Measurements from ENCODE around the gene NRBF2.

Gene NRBF2

DNA sequence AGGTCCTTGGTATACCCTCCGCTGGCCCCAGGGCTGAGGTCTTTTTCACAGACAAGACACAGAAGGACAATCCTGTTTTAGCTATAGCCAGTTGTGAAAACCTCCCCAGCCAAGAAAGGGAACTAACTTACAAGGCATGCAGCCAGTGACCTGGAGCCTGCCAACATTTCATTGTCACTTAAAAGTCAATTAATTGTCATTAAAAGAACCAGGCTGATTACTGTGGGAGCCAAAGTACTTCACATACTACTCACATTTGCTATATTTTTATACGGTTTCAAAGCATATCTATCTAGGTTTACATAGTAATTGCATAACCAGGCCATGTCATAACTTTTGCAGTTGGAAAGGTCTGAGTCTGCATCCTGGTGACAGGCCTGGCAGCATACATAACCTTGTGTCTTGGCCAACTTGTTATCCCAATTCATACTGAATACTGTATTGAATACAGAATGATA is 31.1 kb downstream of the NRBF2 start:
- no peak for DNase-seq (ENCODE audit: low read depth)

DNA sequence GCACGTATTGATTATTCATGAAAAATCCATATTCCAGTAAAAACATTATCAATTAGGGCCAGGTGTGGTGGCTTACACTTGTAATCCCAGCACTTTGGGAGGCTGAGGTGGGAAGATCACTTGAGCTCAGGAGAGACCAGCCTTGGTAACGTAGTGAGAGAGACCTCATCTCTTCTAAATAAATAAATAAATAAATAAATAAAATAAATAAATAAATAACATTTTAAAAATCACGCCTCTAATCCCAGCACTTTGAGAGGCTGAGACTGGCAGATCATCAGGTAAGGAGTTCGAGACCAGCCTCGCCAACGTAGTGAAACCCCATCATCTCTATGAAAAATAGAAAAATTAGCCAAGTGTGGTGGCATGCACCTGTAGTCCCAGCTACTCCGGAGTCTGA is 32.1 kb downstream of the NRBF2 start:
- DNase-seq (ENCODE audit: low read depth): no peak

DNA sequence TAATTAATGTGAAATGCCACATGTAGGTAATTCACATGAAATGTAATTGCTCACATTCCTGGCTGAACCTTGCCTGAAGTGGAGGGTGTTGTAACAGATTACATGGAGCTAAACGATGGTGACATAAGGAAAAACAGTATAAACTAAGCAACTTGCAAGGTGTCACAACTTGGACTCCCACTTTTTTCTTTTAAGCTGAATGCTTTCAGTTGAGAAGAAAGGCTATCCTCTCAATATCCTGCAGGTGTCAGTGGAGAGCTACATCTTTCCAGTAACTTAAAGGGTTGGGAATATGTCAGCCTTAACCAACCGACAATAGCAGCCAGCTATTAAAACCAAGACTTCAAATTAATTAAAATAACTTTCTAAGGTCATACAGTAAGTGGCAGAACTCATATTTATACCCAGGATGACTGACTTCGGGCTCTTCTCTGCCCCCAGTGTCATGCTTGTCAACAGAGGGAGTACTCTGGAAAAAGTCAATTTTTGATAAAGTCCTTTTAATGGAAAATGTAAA is 33.7 kb downstream of the NRBF2 start:
- no peak for DNase-seq (ENCODE audit: low read depth)

DNA sequence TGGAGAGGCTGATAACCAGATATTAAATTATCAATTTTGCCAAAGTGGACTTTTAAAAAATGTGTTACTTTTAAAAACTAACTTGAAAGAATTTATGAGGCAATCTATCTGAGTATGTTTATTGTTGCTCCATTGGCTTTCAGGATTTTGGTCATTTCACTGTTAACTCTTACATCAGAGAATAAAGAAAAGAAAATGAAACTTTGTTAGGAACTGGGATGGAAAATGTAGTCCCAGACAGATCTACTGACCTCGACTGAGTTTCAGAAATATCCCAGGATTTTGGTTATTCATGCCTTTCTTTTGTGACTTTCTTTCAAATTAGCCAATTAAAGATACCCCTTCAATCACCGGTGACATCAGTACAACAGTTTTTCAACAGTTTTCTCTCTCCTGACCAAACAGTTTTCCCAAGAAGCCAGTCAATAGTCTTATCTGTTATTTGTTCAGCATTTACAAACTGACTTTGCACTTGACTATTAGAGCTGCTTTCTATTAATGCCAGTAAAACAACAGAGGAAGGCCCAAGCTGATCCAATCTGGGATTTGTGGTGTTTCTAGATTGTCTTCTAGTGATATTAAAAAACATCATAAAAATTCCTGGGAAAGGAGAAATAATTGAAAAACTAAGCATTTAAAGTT is 35.8 kb downstream of the NRBF2 start:
- no peak for DNase-seq (ENCODE audit: low read depth)

DNA sequence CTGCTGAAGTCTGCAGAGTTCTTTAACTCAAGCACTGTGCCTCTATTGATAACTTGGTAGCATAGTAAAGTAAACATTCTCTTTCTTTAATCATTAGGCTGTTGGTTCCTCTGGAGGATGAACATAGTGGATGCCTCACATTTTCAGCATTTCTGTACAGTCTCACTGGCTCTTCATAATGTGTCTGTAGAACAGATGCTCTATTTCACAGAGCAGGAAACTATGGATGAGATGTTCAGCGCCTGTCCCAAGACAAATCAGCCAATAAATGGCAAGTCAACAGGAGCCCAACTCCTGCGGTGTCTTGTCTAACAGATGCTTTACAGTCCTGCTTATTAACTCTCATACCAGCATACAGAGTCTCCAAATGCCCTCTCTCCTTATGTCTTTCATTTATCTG is 36.5 kb downstream of the NRBF2 start:
- no peak for DNase-seq (ENCODE audit: low read depth)

DNA sequence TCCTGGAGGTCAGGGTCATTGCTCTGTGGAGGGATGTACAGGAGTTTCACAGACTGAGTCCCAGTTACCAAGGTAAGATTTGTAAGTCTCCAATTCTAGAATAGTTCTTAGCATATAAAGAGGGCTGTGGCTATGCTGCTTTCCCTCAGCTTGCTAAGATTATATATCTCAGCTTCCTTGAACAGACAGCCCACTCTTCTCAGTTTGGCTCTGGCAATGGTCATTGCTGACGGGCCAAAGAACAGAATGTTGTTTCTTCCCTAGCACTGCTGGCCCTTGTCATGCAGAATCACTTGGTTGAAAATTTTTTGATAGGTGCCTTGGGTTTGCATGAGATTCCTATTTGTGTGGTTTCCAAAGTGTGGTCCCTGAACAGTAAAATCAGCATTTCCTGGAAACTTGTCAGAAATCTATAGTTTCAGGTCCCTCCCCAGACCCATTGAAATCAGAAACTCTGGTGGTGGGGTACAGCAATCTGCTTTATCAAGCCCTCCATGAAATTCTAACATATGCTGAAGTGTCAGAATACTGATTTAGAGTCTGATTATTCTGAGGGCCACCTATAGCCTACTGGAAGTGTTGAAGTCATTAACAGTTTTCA is 38.2 kb downstream of the NRBF2 start:
- no peak for DNase-seq (ENCODE audit: low read depth)

DNA sequence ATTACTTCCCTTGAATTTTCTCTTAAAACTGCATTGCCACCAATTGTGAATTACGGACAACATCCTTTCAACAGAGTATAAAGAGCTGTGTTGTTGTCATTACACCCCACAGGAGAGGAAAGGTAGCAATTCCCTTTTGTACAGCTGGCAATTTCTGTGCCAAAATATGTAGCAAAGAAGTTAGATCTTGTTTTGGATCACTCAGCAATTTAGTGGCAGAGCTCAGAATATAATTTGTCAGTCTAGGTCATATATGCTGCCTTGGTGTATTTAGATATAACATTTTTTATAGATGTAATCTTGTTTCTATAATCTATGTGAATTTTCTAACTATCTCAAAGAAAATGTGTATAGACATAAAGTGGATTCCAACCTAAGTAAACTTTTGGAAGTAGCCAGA is 38.8 kb downstream of the NRBF2 start:
- DNase-seq (ENCODE audit: low read depth): no peak

DNA sequence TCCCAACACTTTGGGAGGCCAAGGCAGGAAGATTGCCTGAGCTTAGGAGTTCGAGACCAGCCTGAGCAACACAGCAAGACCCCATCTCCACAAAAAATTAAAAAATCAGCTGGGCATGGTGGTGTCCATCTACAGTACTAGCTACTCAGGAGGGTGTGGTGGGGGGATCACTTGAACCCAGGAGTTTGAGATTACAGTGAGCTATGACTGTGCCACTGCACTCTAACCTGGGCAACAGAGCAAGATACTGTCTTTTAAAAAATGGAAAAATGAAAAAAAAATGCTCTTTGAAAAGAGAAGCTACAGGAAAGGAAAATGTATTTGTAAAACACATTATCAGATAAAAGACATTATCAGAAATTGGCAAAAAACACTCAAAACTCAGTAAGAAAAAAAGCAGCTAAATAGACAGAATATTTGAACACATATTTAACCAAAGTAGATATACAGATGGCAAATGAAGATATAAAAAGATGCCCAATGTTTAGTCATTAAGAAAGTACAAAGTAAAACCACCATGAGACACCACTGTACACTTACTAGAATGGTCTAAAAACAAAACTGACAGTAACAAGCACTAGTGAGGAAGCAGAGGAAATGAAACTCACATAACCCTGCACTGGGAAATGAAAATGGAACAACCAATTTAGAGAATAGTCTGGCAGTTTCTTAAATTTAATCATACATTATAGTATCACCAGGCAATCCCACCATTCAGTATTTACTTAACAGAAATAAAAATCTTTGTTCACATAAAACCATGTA is 40.5 kb downstream of the NRBF2 start:
- no peak for DNase-seq (ENCODE audit: low read depth)

DNA sequence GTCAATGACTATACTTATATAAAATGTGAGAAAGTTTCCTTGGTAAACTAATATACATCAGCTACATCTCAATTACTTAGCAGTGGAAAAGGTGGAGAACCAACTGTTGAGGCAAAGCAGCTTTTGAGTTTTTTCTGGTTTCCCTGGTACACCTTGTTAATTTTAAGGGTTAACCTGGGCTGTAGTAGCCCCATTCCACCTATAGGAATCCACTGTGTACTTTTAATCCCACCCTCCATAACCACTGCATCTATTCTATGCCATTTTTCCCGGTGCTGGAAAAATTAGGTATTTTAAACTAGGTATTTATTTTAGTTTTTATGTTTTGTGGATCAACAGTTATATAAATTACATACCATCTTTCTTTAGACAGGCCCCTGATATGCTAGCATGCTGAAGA is 42.4 kb downstream of the NRBF2 start:
- DNase-seq (ENCODE audit: low read depth): no peak

DNA sequence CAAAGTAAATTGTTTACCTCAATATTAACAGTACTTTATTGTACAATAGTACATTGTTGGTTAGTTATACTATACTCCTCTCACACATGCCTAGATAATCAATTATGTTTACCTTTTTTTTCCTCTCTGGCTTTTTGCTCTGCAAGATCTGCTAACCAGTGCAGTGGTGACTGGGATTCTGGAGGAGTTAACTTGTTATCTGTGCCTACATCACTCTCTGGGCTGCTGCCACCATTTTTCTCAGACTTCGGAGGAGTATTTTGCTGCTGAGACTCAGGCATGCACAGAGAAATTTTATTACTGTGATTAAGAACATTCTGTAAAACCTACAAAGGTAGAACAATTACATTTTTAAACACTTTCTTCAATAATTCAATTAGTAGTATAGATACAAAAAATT is 59.7 kb downstream of the NRBF2 start:
- DNase-seq (ENCODE audit: low read depth): no peak

DNA sequence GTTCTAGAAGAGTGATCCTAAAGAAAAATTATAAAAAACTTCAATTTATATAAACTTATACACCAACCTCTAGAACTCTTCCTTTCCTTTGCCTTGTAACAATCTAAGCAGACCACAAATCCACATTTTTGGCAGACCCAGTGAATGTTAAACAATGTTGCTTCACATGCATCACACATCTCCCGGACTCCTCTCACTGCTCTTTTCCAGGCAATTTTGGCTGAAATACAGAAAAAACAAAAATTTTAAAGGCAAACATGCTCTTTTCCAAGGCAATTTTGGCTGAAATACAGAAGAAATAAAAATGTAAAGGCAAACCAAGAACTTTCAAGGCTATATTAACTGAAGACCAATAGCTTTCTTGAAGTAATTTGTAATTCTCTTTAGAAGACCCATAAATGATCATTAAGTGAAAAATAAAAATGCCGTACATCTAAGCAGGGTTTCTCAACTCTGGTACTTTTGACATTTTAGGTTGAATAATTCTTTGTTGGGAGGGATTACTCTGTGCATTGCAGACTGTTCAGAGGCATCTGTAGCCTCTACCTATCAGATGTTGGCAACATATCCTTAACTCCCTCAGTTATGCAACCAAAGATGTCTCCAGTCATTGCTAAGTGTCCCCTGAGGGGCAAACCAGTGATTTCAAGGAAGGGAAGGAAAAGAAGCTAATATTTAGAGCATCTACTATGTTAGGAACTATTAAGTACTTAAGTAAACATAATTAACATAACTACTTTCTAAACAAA is 64.4 kb downstream of the NRBF2 start:
- DNase-seq (ENCODE audit: low read depth): no peak

DNA sequence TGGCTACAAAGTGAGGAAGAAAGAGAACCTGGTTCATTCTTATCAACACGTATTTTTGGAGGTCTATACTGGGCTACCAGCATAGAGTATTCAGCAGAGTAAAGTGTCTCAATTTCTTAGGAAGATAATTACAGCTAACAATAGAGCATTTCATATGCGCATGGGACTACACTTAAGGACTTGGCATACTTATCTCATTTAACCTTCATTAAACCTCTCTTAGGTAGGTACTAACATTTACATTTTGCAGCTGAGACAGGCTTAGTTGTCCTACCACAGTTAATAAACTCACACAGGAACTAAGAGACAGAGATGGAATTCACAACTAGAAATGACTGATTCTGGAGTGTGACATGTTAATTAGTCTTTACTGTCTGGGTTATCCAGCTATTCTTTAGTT is 66.6 kb downstream of the NRBF2 start:
- DNase-seq (ENCODE audit: low read depth): no peak

DNA sequence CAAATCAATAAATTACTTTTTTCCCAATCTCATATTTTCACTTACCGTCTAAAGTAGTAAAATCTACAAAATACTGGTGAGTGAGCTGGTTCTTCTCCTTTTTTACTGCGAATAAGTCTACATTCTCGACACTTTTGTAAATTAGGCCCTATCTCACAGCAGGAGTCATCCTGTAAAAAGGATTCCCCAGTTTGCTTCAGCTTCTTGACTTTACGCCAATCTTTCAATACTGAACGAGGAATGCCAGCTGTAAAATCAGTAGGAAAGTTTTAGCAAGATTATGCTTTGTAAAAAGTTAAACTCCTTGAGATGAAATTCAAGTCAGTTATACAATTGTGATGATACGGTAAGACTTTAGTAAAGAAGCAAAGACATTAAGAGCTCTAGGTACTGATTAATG is 67.3 kb downstream of the NRBF2 start:
- DNase-seq (ENCODE audit: low read depth): no peak

DNA sequence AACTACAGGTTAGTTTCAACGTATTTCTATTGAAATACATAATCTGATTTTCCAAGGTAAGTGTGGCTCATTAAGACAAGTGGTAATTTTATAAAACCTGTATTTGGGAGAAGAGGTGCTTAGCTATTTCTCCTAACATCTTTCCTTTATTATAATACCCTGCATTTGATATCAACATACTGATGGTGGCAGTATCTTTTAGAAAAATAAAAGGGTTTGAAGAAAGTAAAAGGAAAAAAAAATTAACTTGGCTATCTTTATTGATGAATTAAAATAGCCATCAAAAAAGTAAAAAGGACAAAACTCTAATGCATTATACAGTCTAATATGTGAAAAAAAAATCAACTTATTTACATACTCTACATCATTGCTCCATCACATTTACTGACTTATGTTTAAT is 68.0 kb downstream of the NRBF2 start:
- DNase-seq (ENCODE audit: low read depth): no peak

All from stimulated activated CD8-positive, alpha-beta memory T cell treated with anti-CD3 and anti-CD28 coated beads, Interleukin-12 subunit alpha, Interleukin-12 subunit beta, amount 100 ng/mL, for 1 hour (primary cell).